Omental fat pad (tissue), 4 donors: ENCODE data around the gene NUFIP1. TPM values are rescaled to one million over a fixed set of nuclear protein-coding genes. Genes with fewer than 3 reads are reported as not detected.

Experiments used
- ATAC-seq: fragments of 150-250 bp; one replicate; pipeline ENCODE4 v1.9.1; 2016; ENCODE audit warnings: mild to moderate bottlenecking, moderate library complexity; ENCODE audit not compliant: low FRiP score
- DNase-seq: peaks from one replicate; pipeline ENCODE4 v3.0.0-alpha.2; 2019; ENCODE audit warnings: low spot score
- total RNA-seq, 4 donors: library from RNA; depleted of rRNA; stranded (reverse); fragments of >200 nt; gene quantifications; one replicate each; pipeline ENCODE4 v1.1.0, GENCODE V29; 2016
- TF ChIP-seq, protein P1 (sequence below), 3 donors: fragments of 450-650 bp; IDR thresholded peaks; one replicate each; pipeline ENCODE4 v1.5.1; 2016 to 2017; ENCODE audit warnings: antibody characterized with exemption in 3 of 3, mild to moderate bottlenecking in 3 of 3, moderate library complexity in 2 of 3

NUFIP1 gene
- total RNA-seq, 4 donors from 2014 or later = 1.9 to 8.0 (median 2.5) TPM

DNA sequence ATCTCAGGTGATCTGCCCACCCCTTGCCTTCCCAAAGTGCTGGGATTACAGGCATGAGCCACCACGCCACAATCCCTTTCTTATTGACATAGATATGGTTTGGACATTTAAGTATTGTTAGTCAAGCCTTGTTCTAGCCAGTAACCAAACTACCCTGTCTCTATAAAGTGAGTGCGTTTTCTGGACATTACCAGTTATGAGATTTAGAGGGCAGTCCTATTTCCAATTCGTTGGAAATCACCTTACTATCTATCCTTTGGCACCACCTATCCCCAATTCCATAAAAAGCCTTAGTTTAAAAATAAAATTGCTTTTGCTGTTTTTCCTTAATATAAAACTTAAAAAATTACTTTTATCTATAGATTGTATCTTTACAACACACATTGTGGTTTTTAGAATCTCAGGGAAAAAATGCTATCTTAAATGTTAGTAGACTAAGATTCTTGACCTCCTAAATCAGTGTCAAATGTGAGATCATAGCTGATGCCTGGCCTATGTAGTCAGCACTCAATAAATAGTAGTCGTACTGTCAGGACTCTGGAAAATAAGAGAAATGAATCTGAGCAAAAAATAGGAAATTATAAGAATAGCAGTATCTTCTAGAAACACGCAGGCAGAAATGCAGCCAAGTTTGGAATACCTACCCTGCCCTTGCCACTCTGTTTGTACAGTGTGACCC, 57.0 kb downstream of the NUFIP1 start:
- TF ChIP-seq, protein P1, sequence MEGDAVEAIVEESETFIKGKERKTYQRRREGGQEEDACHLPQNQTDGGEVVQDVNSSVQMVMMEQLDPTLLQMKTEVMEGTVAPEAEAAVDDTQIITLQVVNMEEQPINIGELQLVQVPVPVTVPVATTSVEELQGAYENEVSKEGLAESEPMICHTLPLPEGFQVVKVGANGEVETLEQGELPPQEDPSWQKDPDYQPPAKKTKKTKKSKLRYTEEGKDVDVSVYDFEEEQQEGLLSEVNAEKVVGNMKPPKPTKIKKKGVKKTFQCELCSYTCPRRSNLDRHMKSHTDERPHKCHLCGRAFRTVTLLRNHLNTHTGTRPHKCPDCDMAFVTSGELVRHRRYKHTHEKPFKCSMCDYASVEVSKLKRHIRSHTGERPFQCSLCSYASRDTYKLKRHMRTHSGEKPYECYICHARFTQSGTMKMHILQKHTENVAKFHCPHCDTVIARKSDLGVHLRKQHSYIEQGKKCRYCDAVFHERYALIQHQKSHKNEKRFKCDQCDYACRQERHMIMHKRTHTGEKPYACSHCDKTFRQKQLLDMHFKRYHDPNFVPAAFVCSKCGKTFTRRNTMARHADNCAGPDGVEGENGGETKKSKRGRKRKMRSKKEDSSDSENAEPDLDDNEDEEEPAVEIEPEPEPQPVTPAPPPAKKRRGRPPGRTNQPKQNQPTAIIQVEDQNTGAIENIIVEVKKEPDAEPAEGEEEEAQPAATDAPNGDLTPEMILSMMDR (IDR thresholded peaks at IDR 0.05) = no peak
- ATAC-seq = no peak
- no peak for DNase-seq

DNA sequence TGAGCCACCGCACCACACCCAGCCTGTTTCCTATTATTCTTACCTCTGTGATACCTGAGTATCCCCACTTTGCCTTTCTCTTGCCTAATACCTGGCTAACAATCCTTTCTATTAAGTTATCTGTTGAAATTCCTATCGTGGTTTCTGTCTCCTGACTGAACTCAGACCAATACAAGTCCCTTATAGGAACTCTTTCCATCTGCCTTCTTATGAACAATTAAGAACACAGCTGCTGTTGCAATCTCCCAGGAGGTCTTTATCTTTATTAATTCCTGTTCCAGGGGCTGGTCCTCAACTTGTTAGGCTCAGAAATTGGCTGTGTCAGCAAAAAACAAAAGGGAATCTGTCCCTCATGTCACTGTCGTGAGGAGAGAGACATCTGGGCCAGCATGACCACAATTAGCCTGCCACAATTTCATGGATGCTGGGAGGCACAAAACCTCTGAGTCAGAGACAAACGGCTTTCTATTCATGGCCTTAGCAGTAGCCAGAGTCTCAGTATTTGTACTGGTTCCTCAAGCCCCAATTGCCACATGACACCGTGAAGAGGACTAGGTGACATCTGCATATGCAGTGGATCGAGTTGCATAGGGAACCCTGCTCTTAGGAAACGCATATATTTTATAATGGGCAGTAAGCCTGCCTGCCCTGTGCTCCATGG, 58.2 kb downstream of the NUFIP1 start:
- TF ChIP-seq, protein P1 (IDR thresholded peaks at IDR 0.05) = no peak
- ATAC-seq (no peak), DNase-seq (no peak)

DNA sequence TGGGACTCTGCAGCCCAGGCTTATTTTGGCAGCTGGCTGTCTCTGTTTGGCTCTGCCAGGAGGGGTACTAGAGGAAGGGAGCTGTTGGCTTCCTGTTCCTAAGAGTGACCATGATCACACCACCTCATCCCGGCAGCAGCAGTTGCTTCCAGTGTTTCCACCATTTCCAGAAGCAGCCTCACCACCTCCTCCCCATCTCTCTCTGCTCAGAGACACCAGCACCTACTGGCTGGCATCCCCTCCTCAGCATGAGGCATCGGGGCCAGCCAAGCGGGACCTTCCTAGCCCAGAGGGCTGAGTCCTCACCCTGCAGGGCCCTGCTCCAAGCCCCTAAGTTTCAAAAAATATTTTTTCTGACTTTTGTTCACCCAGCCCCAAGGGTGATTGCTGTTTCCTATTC, 59.0 kb downstream of the NUFIP1 start:
- TF ChIP-seq, protein P1 (IDR thresholded peaks at IDR 0.05) = no peak
- DNase-seq (no peak), ATAC-seq (no peak)

DNA sequence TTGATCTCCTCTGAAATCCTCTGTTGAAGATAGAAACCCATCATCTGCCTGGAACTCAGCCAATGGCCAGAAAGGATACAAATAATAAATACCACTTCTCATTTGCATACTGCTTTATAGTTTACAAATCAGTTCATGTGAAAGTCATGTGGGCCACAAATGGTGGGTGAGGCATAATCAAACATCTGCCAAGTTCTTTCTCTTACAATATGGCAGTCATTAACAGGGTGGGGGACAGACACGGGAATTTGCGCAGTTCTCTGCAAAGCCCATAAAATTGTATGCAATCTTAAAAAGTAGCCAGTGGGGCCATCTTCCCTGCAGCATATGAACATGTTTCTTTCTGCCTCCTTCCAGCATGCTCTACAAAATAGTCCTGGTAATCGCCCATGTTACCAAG, 59.6 kb downstream of the NUFIP1 start:
- TF ChIP-seq, protein P1 (IDR thresholded peaks at IDR 0.05) = no peak
- DNase-seq (no peak), ATAC-seq (no peak)

DNA sequence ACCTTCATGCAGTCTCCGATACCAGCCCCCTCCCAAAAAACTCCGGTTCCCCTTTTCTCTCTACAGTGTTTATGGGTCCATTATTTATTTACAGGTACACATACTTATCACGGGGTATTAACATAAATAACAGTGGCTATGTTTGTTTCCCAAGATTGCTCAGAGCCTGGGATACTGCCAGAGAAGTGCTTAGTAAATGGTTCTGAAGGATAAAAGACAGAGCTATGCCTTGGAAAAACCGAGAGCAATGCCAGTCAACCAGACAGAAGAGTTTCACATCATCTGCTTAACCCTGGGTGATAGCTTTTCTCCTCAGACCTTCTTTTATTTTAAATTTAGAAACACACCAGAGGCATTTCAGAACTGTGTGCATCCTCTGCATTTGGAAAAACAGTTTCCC, 61.3 kb downstream of the NUFIP1 start:
- ATAC-seq (no peak), DNase-seq (no peak)
- TF ChIP-seq, protein P1 (IDR thresholded peaks at IDR 0.05) = no peak

DNA sequence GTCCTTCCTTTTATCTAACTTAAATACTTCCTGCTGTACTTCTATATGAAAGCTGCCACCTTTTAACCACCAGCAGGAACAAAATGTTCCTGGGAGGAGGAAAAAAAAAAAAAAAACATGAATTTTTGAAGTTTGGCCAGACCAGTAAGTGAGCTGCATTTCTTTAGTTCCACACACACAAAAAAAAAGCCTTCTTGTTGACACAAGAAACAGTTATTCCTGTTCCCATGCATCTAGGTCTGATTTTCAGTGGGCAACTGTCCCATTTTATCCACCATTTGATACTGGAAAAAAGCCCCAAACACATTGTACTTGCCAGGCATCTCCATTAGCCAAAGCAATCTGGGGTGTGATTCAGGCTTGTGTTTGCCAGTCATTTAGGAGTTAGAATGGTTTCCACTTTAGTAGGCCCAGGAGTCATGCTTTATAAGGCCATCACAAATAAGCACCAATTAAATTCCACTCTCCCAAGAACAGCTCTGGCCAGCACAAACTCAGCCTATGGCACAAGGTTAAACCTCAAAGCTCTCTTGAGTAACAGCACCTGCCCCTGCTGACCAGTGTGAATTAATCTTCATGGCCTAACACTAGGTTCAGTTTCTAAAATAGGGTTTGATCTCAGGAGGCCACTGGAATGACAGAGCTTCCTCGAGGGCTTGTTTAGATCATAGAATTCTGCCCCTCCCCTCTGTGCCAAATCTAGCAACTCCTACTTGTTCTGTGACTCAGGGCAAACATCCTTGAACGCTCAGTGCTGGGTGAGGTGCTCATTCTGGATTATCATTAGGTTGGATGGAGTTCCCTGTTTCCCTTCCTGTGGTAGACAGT, 67.1 kb downstream of the NUFIP1 start:
- TF ChIP-seq, protein P1 (IDR thresholded peaks at IDR 0.05) = no peak
- ATAC-seq = peak; percentile 54
- DNase-seq = no peak
